ENCODE measurements around the gene CCDC174.

Gene CCDC174

DNA sequence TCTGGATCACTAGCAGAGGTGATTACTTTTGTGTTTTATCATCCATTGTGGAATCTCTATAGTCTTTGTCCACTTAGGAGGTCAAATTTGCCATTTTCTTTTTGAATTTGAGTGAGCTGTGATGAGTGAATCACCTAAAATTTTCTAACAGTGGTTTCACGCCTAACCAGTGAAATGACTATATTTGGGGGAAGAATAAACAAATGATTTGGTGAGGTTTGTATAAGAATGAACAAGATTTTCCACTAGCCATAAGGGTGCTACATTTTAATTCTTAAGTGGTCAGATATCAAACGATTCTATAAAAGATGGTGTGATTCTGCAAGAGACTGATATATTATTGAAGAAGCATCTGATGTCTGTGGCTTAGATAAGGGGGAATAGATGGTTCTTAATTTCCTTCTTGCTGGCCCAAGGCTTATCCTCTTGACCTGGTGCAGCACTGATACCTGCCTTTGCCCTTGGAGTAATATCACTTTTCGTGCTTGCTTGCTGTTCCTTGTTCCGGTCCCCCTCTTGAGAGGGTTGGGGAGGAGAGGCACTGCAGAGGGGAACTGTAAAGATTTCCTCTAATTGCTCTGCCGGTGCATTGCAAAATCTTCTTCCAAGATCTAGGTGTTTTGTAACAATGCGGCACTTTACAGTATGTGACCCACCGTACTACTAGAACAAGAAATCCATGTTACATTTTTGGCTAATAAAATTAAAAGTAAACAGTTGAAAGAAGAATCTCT lies 37.9 kb downstream of the CCDC174 start:
- peaks cover 8% of the 10 kb centered on the region; the same call in 1 of the 2 replicates for H3K9me3 ChIP-seq (ENCODE audit: low read length)
- peaks cover 16% of the 10 kb centered on the region for H3F3A ChIP-seq (ENCODE audit: insufficient read depth, low read length)
- peak overlapping the region; percentile 73 for H3K4me2 ChIP-seq (ENCODE audit: low read length)
- H3K79me2 ChIP-seq (ENCODE audit: insufficient read depth, low read length): no peaks in the 10 kb centered on the region
- peak overlapping the region; percentile 63 for H3K9ac ChIP-seq (ENCODE audit: low read length)
- H2AFZ ChIP-seq (ENCODE audit: low read length): no peak overlapping the region
- no peaks in the 10 kb centered on the region for H3K9me2 ChIP-seq (ENCODE audit: low read depth, low read length)
- peak overlapping the region; percentile 100 for H3K27ac ChIP-seq (ENCODE audit: low read depth, low read length, poor library complexity, severe bottlenecking)
- H3K36me3 ChIP-seq (ENCODE audit: insufficient read depth, low read length): peaks cover 27% of the 10 kb centered on the region
- H4K20me1 ChIP-seq (ENCODE audit: insufficient read depth, low read length): no peaks in the 10 kb centered on the region
- peak overlapping the region; percentile 54 for H3K4me3 ChIP-seq (ENCODE audit: low read depth, low read length, poor library complexity, severe bottlenecking)
- TF ChIP-seq, protein P1, sequence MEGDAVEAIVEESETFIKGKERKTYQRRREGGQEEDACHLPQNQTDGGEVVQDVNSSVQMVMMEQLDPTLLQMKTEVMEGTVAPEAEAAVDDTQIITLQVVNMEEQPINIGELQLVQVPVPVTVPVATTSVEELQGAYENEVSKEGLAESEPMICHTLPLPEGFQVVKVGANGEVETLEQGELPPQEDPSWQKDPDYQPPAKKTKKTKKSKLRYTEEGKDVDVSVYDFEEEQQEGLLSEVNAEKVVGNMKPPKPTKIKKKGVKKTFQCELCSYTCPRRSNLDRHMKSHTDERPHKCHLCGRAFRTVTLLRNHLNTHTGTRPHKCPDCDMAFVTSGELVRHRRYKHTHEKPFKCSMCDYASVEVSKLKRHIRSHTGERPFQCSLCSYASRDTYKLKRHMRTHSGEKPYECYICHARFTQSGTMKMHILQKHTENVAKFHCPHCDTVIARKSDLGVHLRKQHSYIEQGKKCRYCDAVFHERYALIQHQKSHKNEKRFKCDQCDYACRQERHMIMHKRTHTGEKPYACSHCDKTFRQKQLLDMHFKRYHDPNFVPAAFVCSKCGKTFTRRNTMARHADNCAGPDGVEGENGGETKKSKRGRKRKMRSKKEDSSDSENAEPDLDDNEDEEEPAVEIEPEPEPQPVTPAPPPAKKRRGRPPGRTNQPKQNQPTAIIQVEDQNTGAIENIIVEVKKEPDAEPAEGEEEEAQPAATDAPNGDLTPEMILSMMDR (IDR thresholded peaks at IDR 0.05; ENCODE audit: low read length): no peak
- no peak for TF ChIP-seq EZH2 (IDR thresholded peaks at IDR 0.05; ENCODE audit: borderline replicate concordance, low read length)
- peaks cover 77% of the 10 kb centered on the region for H3K4me1 ChIP-seq (ENCODE audit: insufficient read depth, low read length, severe bottlenecking)
- H3K27me3 ChIP-seq (ENCODE audit: insufficient read depth, low read length): no peaks in the 10 kb centered on the region

DNA sequence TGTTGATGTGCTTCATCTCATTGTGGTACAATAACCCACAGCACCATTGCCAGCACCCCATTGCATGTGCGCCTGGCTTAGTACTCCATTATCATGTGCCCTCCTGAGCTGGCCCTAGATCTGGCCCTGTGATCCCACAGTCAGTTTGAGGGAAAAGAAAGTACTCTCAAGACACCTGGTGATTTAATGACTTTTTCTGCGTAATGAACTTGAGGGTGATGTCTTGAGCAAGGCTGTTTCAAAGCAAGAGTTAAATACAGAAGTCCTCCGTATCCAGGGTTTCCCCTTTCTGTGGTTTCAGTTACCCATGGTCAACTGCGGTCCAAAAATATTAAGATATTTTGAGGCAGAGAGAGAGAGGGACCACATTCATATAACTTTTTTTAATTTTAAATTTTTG lies 39.7 kb downstream of the CCDC174 start:
- Histone ChIP-seq H3K27me3 (ENCODE audit: insufficient read depth, low read length) (no peaks in the 10 kb centered on the region), H3K36me3 (ENCODE audit: insufficient read depth, low read length) (peaks cover 44% of the 10 kb centered on the region), H3K4me3 (ENCODE audit: low read depth, low read length, poor library complexity, severe bottlenecking) (peak overlapping the region; percentile 54), H2AFZ (ENCODE audit: low read length) (no peak overlapping the region), H3K27ac (ENCODE audit: low read depth, low read length, poor library complexity, severe bottlenecking) (peak overlapping the region; percentile 100), H3K79me2 (ENCODE audit: insufficient read depth, low read length) (no peaks in the 10 kb centered on the region), H3K9me3 (ENCODE audit: low read length) (peaks cover 8% of the 10 kb centered on the region; the same call in 1 of the 2 replicates), H3K4me2 (ENCODE audit: low read length) (peak overlapping the region; percentile 73), H3K9me2 (ENCODE audit: low read depth, low read length) (no peaks in the 10 kb centered on the region), H3K4me1 (ENCODE audit: insufficient read depth, low read length, severe bottlenecking) (peaks cover 59% of the 10 kb centered on the region), H4K20me1 (ENCODE audit: insufficient read depth, low read length) (no peaks in the 10 kb centered on the region), H3K9ac (ENCODE audit: low read length) (peak overlapping the region; percentile 63), H3F3A (ENCODE audit: insufficient read depth, low read length) (peaks cover 16% of the 10 kb centered on the region)
- TF ChIP-seq, protein P1 (IDR thresholded peaks at IDR 0.05; ENCODE audit: low read length): no peak
- no peak for TF ChIP-seq EZH2 (IDR thresholded peaks at IDR 0.05; ENCODE audit: borderline replicate concordance, low read length)

DNA sequence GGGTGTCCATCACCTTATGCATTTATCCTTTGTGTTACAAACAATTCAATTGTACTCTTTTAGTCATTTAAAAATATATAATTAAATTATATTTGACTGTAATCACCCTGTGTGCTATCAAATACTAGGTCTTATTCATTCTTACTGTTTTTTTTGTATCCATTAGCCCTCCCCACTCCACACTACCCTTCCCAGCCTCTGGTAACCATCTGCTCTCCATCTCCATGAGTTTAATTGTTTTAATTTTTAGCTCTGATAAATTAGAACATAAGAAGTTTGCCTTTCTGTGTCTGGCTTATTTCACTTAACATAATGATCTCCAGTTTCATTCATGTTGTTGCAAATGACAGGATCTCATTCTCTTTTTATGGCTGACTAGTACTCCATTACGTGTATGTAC lies 40.2 kb downstream of the CCDC174 start:
- Histone ChIP-seq H3K27me3 (ENCODE audit: insufficient read depth, low read length) (no peaks in the 10 kb centered on the region), H3K27ac (ENCODE audit: low read depth, low read length, poor library complexity, severe bottlenecking) (peak overlapping the region; percentile 100)

More for the DNA sequence above, 40.2 kb downstream of the CCDC174 start:
- Histone ChIP-seq H3F3A (ENCODE audit: insufficient read depth, low read length) (peaks cover 14% of the 10 kb centered on the region), H3K4me1 (ENCODE audit: insufficient read depth, low read length, severe bottlenecking) (peaks cover 59% of the 10 kb centered on the region), H3K79me2 (ENCODE audit: insufficient read depth, low read length) (no peaks in the 10 kb centered on the region; the same call in 1 of the 2 replicates), H3K9me3 (ENCODE audit: low read length) (peaks cover 8% of the 10 kb centered on the region; the same call in 1 of the 2 replicates), H2AFZ (ENCODE audit: low read length) (no peak overlapping the region), H3K9ac (ENCODE audit: low read length) (peak overlapping the region; percentile 63), H3K4me3 (ENCODE audit: low read depth, low read length, poor library complexity, severe bottlenecking) (peak overlapping the region; percentile 54), H3K4me2 (ENCODE audit: low read length) (peak overlapping the region; percentile 73; the same call in 1 of the 2 replicates), H4K20me1 (ENCODE audit: insufficient read depth, low read length) (no peaks in the 10 kb centered on the region), H3K9me2 (ENCODE audit: low read depth, low read length) (no peaks in the 10 kb centered on the region), H3K36me3 (ENCODE audit: insufficient read depth, low read length) (peaks cover 48% of the 10 kb centered on the region)
- TF ChIP-seq, protein P1 (IDR thresholded peaks at IDR 0.05; ENCODE audit: low read length): no peak
- no peak for TF ChIP-seq EZH2 (IDR thresholded peaks at IDR 0.05; ENCODE audit: borderline replicate concordance, low read length)
